ENCODE results near the gene GALNT5. TPM values are rescaled to one million over a fixed set of nuclear protein-coding genes. Genes with fewer than 3 reads are reported as not detected.
A peak's percentile ranks its signal among the peaks of the same experiment; 100 is the strongest.
"Not testable (repeated sequence)": the region's sequence is repeated elsewhere in the genome, so short reads cannot be mapped to it uniquely, and the experiment has no call there.

The GALNT5 gene, protein sequence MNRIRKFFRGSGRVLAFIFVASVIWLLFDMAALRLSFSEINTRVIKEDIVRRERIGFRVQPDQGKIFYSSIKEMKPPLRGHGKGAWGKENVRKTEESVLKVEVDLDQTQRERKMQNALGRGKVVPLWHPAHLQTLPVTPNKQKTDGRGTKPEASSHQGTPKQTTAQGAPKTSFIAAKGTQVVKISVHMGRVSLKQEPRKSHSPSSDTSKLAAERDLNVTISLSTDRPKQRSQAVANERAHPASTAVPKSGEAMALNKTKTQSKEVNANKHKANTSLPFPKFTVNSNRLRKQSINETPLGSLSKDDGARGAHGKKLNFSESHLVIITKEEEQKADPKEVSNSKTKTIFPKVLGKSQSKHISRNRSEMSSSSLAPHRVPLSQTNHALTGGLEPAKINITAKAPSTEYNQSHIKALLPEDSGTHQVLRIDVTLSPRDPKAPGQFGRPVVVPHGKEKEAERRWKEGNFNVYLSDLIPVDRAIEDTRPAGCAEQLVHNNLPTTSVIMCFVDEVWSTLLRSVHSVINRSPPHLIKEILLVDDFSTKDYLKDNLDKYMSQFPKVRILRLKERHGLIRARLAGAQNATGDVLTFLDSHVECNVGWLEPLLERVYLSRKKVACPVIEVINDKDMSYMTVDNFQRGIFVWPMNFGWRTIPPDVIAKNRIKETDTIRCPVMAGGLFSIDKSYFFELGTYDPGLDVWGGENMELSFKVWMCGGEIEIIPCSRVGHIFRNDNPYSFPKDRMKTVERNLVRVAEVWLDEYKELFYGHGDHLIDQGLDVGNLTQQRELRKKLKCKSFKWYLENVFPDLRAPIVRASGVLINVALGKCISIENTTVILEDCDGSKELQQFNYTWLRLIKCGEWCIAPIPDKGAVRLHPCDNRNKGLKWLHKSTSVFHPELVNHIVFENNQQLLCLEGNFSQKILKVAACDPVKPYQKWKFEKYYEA
- total RNA-seq, result under 1 TPM in 1 of 2 experiments, not detected in 1; 0.04 TPM

DNA sequence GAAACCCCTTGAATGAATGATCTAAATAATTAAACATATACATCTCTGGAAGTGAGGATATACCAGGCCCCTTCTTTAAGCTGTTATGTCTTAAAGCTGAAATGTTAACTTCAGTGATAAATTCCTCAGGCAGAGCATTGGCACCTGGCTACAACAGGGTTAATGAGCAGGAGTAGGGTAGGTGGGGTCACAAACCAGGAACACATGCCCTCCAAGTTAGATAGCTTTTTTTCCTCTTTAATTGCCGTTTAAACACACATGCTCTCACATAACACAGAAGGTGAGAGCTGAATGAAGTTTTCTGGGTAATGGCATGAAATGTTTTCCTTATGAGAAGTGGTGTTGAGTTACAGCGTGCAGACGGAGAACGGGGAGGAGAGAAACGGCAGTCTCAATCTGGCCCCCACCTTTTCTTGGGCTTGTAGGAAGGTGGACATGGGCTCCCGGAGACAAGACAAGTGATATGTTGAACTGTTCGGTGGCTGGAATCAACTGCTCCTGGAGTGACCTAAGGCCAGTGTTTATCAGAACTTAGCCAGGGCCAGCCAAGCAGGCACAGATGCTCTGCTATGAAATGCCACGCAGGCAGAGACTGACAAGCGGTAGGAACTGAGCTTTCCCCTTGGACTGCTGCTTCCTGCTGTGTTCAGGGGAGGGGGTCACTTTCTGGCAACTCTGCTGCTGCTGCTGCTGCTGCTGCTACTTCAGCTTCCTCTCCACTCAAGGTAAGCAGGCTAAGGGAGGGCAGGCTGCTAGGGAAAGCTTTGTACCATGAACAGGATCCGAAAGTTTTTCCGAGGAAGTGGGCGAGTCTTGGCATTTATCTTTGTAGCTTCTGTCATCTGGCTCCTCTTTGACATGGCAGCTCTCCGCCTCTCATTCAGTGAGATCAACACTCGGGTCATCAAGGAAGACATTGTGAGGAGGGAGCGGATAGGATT lies at the start of gene GALNT5:
Gene GALNT5, plus strand, starts transcription at position 394 of the 941 bp plus-strand sequence. Its CDS starts 378 bp downstream, at position 772.
- Mint-ChIP-seq H3K36me3 (ENCODE audit: low read depth) (no peaks in the 10 kb centered on the region), H3K27ac (peak within 1 kb of the TSS; percentile 26), H3K9me3 (ENCODE audit: low read depth) (no peaks in the 10 kb centered on the region), H3K4me1 (peaks cover 44% of the 10 kb centered on the region), H3K4me3 (no peak within 1 kb of the TSS), H3K27me3 (peaks cover 18% of the 10 kb centered on the region)
- DNase-seq, result no peak
- no peak for ATAC-seq
- intact Hi-C loops (cut with DNase I, micrococcal nuclease), result loop anchor here in 1 of 2 experiments (5.0 kb wide), 1 partner anchor 925 kb away; the partner anchor contains the start of gene NR4A2
- ChIA-PET CTCF (interaction anchor here (0.6 to 1.4 kb wide), 5 partner anchors 9 to 78 kb away, joined by 3 to 4 read pairs (median 3); no protein-coding TSS in a partner anchor), POLR2A (no interaction called here)

DNA sequence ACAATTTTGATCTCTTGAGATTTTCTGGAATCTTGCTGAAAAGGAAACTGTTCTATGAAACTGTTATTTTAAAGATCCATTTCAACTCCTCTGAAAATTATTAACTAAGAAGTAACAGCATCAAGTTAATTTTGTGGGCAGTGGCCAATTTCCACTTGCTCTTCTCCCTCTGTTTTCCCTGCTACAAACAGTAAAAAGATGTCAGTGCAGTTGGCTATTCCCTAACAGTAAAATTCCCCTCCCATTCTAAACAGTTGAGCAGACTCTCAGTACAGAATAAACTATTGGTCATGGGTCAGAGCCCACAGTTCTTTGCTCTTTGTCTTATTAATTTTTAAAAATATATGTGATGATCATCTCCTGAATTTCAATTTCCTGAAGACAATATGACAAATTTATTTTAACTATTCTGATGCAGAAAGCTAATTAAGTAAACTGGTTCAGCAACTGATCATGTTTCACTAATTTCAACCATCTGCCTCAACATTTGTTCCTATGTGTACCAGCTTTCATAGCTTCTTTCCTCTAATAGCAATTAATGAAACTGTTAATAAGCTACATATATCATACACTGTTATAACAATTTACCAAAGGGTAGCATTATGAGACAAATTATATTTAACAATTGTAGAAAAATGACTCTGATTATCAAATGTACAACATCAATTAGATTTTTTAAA lies 41.1 kb upstream of the GALNT5 start:
- Mint-ChIP-seq H3K4me3 (no peak overlapping the region), H3K36me3 (ENCODE audit: low read depth) (no peaks in the 10 kb centered on the region), H3K4me1 (no peaks in the 10 kb centered on the region), H3K27ac (no peak overlapping the region), H3K27me3 (peaks cover 13% of the 10 kb centered on the region), H3K9me3 (ENCODE audit: low read depth) (no peaks in the 10 kb centered on the region)
- ChIA-PET CTCF (interaction anchor here (0.7 kb wide), 1 partner anchor 425 kb away, joined by 3 read pairs; no protein-coding TSS in a partner anchor), POLR2A (no interaction called here)
- intact Hi-C loops (cut with DNase I, micrococcal nuclease), result no loop called here
- DNase-seq (no peak), ATAC-seq (no peak)

DNA sequence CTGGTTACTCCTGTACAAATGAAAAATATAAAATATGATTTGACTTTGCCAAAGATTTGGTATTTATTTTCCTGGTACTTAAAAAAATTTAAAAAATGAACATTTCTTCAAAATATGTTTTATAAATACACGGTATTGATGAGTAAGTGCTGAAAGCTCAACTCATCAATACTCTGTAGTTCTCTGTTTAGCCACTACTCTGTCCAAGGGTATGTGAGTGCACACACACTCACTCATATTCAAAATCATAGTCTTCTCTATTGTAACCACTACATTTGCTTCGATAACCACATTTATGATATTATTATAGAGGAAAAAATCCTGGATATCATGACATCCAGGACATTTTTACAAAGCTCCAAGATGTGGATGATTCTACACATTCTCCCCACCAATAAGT lies 40.1 kb upstream of the GALNT5 start:
- POLR2A ChIA-PET, result no interaction called here
- intact Hi-C loops (cut with DNase I, micrococcal nuclease), result no loop called here
- ATAC-seq (no peak), DNase-seq (no peak)
- H3K4me1 Mint-ChIP-seq, result no peaks in the 10 kb centered on the region
- CTCF ChIA-PET, result no interaction called here
- H3K36me3 Mint-ChIP-seq (ENCODE audit: low read depth), result no peaks in the 10 kb centered on the region
- H3K9me3 Mint-ChIP-seq (ENCODE audit: low read depth), result no peaks in the 10 kb centered on the region
- peaks cover 14% of the 10 kb centered on the region for H3K27me3 Mint-ChIP-seq
- H3K4me3 Mint-ChIP-seq, result no peak overlapping the region
- H3K27ac Mint-ChIP-seq, result no peak overlapping the region

DNA sequence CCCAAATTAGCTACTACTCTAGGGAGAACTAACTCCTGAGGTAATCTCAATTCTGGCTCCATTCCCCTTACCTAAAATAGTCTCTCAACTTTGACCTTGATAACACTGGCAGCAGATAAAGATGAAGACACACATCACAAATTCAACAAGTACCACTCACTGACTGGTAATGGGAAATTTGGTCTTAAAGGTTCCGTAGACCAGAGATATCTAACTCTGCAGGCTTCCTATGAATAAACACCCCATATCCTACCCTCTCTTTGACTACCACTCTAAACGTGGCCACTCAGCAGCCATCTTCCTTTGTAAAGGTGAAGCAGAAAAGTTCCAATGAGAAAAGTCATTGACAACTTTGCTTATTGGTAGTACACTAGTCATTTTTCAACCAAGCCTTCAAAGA lies 38.6 kb upstream of the GALNT5 start:
- Mint-ChIP-seq H3K4me1 (no peaks in the 10 kb centered on the region), H3K27me3 (peaks cover 15% of the 10 kb centered on the region)
- CTCF ChIA-PET, result no interaction called here

DNA sequence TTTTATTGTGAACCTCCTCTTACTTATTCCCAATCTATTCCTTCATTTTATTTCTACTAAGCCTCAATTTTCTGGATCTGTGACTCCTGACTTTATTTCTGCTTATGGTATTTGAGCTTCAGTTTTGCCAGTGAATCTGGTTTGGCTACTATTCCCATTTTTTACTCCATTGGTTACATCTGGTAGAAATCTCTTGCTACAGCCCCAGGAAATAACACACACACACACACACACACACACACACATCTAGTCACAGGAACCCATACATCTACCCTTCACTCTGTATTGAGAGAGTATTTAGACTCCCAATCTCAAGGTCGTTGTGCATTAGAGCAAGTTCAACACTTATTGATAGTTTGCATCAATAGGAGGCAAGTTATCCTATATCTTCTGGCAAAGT lies 37.0 kb upstream of the GALNT5 start:
- ATAC-seq (no peak), DNase-seq (no peak)
- POLR2A ChIA-PET, result no interaction called here
- no peak overlapping the region for H3K4me3 Mint-ChIP-seq
- no peaks in the 10 kb centered on the region for H3K36me3 Mint-ChIP-seq (ENCODE audit: low read depth)
- H3K9me3 Mint-ChIP-seq (ENCODE audit: low read depth), result no peaks in the 10 kb centered on the region
- peaks cover 20% of the 10 kb centered on the region for H3K27me3 Mint-ChIP-seq
- CTCF ChIA-PET, result no interaction called here
- no peaks in the 10 kb centered on the region for H3K4me1 Mint-ChIP-seq
- H3K27ac Mint-ChIP-seq, result no peak overlapping the region
- intact Hi-C loops (cut with DNase I, micrococcal nuclease), result no loop called here

More for the DNA sequence above, 38.6 kb upstream of the GALNT5 start:
- intact Hi-C loops (cut with DNase I, micrococcal nuclease), result no loop called here
- H3K9me3 Mint-ChIP-seq (ENCODE audit: low read depth), result no peaks in the 10 kb centered on the region
- H3K36me3 Mint-ChIP-seq (ENCODE audit: low read depth), result no peaks in the 10 kb centered on the region
- DNase-seq (no peak), ATAC-seq (no peak)
- H3K27ac Mint-ChIP-seq, result no peak overlapping the region
- no peak overlapping the region for H3K4me3 Mint-ChIP-seq
- POLR2A ChIA-PET, result no interaction called here

DNA sequence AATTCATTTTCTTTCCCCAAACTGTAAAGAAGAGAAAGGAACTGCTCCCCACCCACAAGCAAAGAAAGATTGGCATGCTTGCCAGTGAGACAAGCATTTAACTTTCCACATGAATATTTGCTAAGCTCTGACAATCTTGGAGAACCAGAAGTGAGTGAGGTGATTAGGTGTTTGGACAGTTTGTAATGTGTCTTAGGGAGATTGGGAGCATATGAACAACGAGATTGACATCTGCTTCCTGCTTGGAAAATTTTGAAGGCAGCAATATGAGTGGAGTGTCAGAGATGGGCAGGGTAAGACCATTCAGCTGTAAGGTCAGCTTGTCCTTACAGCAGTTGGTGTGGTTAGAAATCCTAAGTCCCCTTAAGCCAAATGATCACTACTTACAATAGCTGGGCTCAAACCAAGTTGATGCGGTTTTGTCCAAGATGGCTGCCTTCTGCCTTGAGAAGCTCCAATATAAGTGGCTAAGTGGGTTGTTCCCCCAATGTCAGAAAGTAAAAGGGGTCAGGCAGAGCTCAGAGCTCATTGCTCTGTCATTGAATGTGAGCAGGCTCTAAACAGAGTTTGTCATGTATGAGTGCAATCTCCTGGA lies 36.0 kb upstream of the GALNT5 start:
- CTCF ChIA-PET, result no interaction called here
- DNase-seq (no peak), ATAC-seq (no peak)
- no peaks in the 10 kb centered on the region for H3K4me1 Mint-ChIP-seq
- peaks cover 20% of the 10 kb centered on the region for H3K27me3 Mint-ChIP-seq
- POLR2A ChIA-PET, result no interaction called here
- H3K36me3 Mint-ChIP-seq (ENCODE audit: low read depth), result no peaks in the 10 kb centered on the region
- intact Hi-C loops (cut with DNase I, micrococcal nuclease), result no loop called here
- H3K4me3 Mint-ChIP-seq, result no peak overlapping the region
- no peaks in the 10 kb centered on the region for H3K9me3 Mint-ChIP-seq (ENCODE audit: low read depth)
- no peak overlapping the region for H3K27ac Mint-ChIP-seq

DNA sequence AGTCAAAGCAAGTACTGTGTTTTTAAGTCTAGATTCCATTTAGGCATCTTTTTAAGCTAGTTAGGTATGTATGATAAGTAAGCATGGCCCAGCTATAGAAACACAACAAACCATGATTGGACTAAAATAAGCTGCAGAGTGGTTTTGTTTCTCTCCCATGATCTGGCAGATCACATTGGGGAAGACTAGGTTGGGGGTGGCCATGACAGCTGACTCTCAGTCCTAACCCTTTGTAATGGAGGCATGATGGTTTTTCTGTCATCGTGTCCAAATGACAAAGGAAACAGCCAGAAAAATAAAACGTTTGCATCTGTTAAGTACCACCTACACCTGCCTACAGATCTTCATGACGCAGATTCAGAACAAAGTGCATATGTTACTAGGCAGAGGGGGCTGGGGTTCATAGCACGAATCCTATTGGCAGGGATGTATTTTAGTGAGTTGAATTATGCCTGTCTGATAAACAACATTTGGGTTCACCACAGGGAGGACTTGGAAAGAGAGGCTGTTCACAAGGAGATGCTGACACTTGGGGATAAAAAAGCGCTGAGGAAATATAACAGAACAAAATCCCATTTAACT lies 33.8 kb upstream of the GALNT5 start:
- ATAC-seq (no peak), DNase-seq (no peak)
- POLR2A ChIA-PET, result no interaction called here
- CTCF ChIA-PET, result interaction anchor here (0.6 kb wide), 1 partner anchor 781 kb away, joined by 3 read pairs; no protein-coding TSS in a partner anchor
- Mint-ChIP-seq H3K27ac (no peak overlapping the region), H3K36me3 (ENCODE audit: low read depth) (no peaks in the 10 kb centered on the region), H3K4me1 (no peaks in the 10 kb centered on the region), H3K9me3 (ENCODE audit: low read depth) (no peaks in the 10 kb centered on the region), H3K4me3 (no peak overlapping the region), H3K27me3 (peaks cover 25% of the 10 kb centered on the region)
- intact Hi-C loops (cut with DNase I, micrococcal nuclease), result no loop called here

DNA sequence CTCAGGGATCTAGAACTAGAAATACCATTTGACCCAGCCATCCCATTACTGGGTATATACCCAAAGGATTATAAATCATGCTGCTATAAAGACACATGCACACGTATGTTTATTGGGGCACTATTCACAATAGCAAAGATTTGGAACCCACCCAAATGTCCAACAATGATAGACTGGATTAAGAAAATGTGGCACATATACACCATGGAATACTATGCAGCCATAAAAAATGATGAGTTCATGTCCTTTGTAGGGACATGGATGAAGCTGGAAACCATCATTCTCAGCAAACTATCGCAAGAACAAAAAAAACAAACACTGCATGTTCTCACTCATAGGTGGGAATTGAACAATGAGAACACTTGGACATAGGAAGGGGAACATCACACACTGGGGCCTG lies 33.1 kb upstream of the GALNT5 start:
- peaks cover 25% of the 10 kb centered on the region for H3K27me3 Mint-ChIP-seq
- H3K4me3 Mint-ChIP-seq; H3K36me3 Mint-ChIP-seq (ENCODE audit: low read depth); DNase-seq; intact Hi-C loops (cut with DNase I, micrococcal nuclease); H3K27ac Mint-ChIP-seq; H3K4me1 Mint-ChIP-seq; POLR2A ChIA-PET; ATAC-seq; CTCF ChIA-PET; H3K9me3 Mint-ChIP-seq (ENCODE audit: low read depth): not testable (repeated sequence)

DNA sequence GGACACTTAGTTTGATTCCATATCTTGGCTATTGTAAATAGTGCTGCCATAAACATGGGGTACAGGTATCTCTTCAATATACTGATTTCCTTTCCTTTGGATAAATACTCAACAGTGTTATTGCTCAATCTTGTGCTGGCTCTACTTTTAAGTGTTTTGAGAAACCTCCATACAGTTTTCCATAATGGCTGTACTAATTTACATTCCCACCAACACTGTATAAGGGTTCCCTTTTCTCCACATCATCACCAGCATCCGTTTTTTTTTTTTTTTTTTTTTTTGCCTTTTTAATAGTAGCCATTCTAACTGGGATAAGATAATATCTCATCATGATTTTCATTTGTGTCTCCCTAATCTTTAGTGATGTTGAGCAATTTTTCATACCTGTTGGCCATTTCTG lies 29.9 kb upstream of the GALNT5 start:
- H3K9me3 Mint-ChIP-seq (ENCODE audit: low read depth), result no peaks in the 10 kb centered on the region
- H3K4me1 Mint-ChIP-seq, result no peaks in the 10 kb centered on the region
- intact Hi-C loops (cut with DNase I, micrococcal nuclease), result no loop called here
- H3K36me3 Mint-ChIP-seq (ENCODE audit: low read depth), result no peaks in the 10 kb centered on the region
- ChIA-PET CTCF (no interaction called here), POLR2A (no interaction called here)
- H3K27me3 Mint-ChIP-seq, result peaks cover 22% of the 10 kb centered on the region
- H3K27ac Mint-ChIP-seq, result no peak overlapping the region
- DNase-seq (no peak), ATAC-seq (no peak)
- H3K4me3 Mint-ChIP-seq, result no peak overlapping the region

DNA sequence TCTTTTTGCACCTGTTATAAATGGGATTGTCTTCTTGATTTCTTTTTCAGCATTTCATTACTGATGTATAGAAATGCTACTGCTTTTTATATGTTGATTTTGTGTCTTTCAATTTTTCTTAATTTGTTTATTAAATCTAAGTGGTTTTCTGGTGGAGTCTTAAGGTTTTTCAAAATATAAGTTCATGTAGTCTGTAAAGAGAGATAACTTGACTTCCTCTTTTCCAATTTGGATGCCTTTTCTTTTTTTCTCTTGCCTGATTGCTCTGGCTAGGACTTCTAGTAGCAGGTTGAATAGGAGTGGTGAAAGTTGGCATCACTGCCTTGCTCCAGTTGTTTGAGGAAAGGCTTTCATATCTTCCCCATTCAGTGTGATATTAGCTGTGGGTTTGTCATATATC lies 28.6 kb upstream of the GALNT5 start:
- H3K9me3 Mint-ChIP-seq (ENCODE audit: low read depth), result no peaks in the 10 kb centered on the region
- no peaks in the 10 kb centered on the region for H3K4me1 Mint-ChIP-seq
- DNase-seq, result no peak
- no peak overlapping the region for H3K4me3 Mint-ChIP-seq
- intact Hi-C loops (cut with DNase I, micrococcal nuclease), result no loop called here
- ChIA-PET POLR2A (no interaction called here), CTCF (interaction anchor here (0.6 kb wide), 1 partner anchor 74 kb away, joined by 5 read pairs; no protein-coding TSS in a partner anchor)
- no peak overlapping the region for H3K27ac Mint-ChIP-seq
- H3K36me3 Mint-ChIP-seq (ENCODE audit: low read depth), result no peaks in the 10 kb centered on the region
- no peak for ATAC-seq
- peaks cover 22% of the 10 kb centered on the region for H3K27me3 Mint-ChIP-seq
